Measurements from ENCODE around the gene IL17F.
"Not testable (repeated sequence)": the region's sequence is repeated elsewhere in the genome, so short reads cannot be mapped to it uniquely, and the experiment has no call there.

The IL17F gene

DNA sequence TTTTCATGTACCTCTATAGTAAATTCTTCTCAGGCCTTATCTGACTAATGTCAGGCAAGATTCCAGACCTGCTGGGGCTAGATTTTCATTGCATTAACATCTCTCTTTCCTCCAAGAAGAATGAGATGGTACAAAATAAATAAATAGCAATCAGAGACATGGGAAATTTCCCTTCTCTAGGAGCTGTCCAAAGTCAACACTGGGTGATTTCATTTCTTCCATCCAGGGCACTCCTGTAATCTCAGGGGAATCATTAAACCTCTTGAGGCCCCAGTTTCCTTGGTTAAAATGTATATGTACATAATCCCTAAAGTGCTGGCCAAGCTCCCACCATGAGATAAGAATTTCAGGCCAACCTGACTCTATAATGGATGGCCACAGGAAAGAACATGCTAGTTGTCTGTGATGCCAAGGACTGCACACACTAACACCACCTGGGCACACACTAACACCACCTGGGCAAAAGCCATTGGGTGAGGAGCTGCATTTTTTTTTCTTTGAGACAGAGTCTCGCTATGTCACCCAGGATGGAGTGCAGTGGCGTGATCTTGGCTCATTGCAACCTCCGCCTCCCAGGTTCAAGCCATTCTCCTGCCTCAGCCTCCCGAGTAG, 912 bp downstream of the IL17F start:
- no peak for DNase-seq (ENCODE audit: low read depth)

DNA sequence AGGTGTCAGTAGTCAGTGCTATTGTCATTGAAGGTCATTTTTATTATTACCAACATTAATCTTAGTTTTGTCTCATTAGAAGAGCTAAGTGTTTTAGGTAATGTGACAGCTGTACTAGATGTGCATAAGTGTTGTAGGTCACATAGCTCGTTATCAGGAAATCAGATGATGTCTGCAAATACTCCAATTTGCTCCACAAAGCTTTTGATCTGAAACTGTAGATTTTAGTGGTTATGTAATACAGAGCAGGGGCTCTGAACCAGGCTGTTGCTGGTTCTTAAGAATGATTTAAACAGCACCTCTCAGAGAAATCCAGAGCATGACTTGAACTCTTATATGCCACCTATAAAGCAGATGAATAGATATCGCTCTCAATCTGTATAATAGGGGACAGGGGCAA, 2.5 kb downstream of the IL17F start:
- no peak for DNase-seq (ENCODE audit: low read depth)

DNA sequence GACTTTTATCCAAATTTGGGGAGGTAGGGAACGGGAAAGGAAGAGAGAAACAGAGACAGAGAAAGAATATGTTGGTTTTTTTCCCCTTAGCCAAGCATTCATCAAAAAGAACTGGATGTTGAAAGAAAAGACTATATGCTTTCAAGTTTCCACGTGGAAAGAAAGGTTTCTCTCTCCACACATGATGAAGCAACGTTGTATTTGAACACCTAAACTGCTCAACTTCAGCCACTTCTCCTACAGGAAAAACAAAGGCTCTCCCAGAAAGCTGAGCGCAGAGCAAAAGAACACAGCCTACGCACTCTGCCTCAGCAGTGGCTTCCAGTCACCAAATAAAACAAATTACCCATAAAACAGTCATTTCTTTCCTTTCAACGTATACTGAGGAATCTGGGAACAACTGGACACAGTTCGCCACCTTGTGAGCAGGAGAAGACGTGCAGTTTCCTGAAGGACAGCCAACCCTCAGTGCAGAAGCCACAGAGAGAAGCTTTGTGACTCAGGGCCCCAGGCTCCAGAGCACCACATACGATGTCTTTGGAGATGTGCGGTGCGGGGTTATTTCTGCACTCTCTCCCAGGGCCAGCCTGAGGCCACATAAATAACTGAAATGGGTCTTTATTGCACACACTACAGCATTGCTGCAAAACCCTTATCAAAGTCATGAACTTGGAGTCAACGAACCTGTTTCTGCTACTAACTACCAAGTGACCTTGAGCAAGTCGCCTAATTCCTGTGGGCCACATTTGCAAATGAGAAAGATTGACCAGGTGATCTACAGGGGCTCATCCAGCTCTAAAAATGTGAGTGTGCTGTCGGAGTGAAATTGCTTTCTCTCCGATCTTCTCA, 10.1 kb downstream of the IL17F start:
- DNase-seq (ENCODE audit: low read depth) = peak; percentile 44

DNA sequence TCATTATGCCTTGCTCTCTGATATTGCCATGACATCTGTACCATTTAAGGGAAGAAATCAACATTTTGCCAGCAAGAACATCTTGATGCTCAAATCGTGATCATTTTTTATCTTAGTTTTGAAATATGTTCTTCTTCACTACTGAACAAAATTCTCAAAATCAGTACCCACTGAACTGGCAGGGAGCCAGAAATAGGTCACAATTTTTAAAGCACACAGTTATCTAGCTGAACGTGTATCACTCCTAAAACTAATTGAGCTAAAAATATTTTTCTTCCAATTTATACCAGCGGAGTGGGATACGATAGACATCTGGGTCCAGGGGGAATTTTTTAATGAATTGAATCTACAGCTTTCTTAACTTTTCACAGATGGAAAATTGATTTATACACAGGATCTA, 11.3 kb downstream of the IL17F start:
- DNase-seq (ENCODE audit: low read depth) = no peak

DNA sequence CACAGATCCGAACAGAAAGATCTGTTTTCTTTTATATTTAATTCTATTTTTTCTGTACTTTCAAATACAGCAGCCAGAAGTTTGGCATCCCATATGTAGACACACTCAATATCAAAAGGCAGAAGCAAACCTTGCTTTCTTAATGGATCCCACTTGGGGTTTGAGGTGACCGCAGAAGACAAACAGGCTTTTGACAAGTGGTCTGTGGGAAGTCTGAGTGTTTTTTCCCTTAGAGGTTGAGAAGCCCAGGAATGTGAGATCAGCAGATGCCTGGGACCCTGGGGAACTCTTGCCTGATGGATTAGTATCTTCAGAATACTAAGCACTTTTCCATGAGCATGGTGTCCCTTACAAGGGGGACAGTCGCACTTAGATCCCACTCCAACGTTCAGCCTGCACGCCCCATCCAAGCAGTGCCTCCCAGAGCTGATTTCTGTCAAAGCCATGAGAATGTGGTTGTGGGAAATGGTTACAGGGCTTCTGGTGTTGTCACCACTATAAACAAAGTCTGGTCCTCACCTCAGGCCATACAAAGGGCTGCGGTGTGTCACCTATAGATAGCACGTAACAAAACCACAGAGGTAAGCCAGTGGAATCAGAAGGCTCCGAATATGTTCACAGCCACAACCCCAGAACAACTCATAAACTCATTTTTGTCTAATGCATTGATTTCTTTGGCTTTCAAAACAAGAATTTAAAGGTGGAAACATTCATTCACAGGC, 12.7 kb downstream of the IL17F start:
- DNase-seq (ENCODE audit: low read depth) = no peak

DNA sequence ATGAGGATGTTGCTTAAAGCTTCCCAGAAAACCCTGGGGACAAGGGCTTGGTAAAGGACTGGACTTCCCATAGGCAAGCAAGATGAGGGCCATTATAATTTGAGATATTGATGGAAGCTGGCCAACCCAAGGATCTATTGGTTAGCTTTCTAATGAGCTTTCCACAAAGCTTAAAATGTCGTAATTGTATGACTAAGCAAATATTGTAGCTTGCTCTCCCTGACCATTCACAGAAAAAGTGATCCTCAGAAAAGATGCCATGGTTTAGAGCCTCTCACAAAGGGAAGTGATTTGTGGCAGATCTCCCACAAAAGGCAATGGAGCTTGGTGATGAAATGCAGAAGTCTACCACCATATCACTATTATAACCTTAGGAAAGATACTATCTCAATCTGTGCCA, 13.6 kb downstream of the IL17F start:
- no peak for DNase-seq (ENCODE audit: low read depth)

DNA sequence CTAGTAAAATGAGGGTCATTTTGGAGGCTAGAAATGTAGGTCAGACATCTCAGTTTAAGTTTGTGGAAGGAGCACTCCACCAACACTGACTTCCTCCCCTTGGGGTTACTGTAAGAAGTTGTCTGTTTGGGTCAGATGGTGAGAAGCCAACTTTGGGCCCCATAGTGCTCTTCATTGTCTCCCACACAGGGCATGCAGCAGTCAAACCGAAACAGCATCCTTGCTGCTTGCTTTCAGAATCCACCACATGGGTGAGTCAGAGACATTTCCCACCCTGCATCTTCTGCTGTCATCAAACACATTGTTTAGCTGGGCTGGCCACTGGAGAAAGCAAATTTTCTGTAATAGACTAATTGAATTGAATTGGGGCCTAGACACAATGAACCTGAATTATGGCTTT, 16.8 kb downstream of the IL17F start:
- DNase-seq (ENCODE audit: low read depth) = no peak

DNA sequence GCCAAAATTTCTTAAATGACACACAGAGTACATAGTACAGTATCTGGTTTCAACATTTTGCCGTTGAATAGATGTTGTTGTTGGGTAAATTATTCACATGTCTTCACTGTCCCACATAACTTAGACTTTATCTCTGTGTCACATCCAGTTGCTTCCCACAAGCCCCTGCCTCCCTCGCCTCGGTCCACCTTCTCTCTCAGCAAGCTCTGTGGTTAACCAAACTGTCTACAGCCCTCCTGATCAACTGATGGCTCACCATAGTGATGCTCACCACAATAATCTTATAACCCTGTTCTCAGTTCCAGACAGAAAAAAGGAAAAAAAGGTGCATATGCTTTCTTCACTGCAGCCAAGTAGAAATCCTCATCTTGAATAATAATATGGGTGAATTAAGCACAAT, 23.0 kb downstream of the IL17F start:
- DNase-seq (ENCODE audit: low read depth) = no peak

DNA sequence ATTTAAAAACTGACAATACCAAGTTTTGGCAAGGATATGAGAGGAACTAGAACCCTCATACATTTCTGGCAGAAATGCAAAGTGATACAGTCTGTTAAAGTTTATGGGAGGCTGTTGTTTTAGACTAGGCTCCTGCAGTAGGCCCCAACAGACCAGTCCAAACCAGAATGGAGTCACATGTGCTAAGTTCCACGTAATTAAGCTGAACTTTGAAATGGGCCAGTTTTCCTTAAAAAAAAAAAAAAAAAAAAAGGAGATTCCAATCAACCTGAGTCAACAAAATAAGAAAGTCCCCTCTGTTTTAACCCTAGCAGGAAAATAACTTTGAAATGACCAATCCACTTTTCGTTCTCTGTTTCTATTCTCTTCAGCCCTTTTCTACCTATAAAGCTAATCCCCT, 26.5 kb downstream of the IL17F start:
- DNase-seq (ENCODE audit: low read depth) = no peak

DNA sequence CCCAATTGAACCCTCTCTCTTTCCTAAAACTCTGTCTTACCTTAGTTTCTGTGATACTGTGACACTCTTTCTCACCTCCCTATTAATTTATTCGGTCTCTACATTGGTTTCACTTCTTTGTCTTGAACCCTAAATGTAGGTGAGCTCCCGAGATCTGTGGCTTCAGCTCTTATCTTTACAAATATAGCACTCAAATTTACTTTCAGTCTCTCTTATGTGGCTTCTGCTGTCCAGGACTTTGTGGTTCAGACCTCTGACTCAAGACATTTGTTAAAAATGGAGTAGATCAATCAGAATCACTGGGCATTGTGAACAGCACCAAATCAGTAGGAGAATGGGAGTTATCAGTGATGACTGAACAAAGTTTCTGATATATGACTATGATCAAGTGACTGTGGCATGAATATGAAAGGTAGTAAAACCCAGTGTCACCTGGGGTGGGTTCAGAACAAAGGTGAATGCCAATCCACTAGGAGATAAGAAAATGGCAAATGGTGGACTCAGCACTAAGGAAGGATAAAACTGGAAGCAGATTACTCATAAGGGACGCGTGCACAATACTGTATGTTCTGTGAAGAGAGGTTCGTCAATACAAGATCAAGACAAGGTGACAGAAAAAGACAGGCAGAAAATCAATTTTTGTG, 27.2 kb downstream of the IL17F start:
- no peak for DNase-seq (ENCODE audit: low read depth)

DNA sequence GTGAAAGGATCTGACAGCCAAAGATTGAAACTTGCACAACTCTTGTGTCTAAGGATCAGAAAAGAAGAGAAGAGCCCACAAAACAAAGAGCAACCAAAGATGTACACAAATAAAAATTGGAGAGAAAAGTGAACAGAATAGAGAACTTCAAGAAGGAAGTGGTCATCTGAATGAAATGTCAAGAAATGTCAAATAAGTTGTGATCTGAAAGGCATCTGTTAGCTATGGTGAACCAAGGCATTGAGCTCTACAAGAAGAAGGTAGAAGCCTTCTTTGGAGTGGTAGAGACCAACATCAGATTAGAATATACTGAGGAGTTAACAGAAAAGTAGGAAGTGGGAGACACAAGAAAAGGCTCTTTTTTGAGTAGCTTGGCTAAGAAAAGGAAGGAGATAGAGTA, 28.5 kb downstream of the IL17F start:
- no peak for DNase-seq (ENCODE audit: low read depth)

DNA sequence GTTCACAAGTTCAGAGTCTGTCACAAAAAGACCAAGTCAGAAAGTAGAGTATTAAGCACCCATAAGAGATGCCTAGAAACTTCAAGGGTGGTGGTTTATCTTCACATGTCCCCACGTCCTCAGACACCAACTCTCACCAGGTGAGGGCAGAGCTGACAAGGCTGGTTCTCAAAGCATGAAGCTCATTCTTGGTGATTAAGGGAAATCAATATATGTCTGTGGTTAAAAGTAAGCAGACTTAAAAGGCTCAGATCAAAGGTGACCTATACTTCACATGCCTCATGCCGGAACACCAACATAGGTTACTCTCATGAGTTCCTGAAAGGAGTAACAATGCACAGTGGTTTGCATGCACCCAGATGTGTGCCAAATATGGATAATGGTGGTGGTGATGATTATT, 31.2 kb downstream of the IL17F start:
- DNase-seq (ENCODE audit: low read depth) = no peak

DNA sequence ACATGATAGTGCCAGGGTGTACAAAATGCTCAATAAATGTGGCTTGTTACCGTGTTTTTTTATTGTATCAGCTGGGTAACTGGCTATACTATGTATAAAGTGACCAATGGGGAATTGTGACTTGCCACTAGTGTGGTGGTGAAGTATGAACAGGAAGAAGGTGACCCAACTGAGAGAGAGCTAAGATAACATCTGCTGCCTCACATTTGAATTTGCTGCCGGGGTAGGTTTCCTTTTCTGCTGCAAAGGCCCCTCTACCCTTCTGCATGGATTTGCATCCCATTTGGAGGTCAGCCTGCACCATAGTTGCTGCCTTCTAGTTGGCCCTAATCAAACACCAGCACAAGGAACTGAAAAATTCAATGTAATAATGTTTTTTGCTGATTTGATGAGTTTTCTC, 34.1 kb downstream of the IL17F start:
- no peak for DNase-seq (ENCODE audit: low read depth)

DNA sequence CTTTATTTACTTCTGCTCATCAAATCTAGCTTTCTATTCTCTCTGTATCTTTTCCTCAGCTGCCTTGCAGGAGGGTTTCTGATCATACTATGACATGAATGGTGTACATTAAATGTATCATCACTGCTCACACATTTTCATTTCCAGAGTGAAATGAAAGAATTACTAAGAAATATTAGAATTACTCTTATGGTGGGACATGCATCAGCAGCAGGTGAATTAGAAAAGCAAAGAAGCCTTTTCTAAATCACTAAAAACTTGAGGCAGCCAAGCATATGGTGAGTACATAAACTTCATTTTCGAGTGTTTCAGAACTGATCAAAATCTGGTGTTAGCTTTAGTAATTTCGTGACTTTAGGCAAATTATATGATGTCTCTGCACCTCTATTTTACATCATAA, 34.5 kb downstream of the IL17F start:
- no peak for DNase-seq (ENCODE audit: low read depth)

DNA sequence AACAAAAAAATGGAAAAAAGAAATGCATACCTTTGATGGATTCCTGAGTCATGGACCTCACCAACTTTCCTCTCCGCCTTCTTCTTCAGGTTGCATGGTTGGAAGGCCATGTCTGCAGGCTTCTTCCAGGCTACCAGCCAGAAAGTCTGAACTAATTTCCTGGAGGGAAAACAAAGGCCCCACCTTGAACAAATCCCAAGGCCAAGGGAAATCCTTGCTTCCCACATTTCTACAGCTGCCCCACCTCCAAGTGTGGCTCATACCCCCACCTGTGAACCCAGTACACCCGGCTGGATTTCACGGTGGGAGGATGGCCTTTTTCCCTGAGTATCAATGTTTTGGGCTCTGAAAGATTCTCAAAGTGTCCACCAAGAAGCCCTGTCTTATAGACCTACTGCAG, 35.7 kb downstream of the IL17F start:
- no peak for DNase-seq (ENCODE audit: low read depth)

DNA sequence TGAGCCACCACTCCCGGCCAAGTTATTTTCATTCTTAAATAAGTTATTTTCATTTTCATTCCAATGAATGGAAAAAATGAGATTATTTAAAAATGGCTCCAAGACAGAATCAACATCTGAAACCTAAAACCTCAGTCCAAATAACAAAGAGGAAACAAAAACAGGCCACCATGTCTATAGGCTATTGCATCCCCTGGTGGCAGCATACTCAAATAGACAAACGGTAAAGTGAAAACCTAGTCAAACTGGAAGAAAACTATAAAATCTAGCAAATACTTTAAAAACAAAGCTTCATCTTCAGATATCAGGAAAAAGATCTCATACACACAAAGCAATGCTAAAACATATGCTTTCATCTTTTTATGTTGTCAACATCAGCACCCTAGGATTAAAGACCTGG, 37.2 kb downstream of the IL17F start:
- no peak for DNase-seq (ENCODE audit: low read depth)

DNA sequence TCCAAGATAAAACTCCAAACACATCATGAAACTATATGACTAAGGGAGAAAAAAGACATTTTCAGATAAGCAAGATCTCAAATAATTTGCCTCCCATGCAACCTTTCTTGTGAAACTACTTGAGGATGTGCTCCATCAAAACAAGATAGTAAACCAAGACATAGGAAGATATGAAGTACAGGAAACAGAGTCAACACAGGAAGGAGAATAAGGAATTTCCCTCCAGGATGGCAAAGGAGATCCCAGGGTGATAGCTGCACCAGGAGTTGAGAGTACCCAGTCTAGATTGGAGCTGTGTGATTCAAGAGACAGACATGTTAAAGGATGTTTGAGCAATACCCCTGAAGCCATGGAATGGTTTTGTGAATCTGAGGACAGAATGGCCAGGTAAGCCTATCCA, 42.8 kb downstream of the IL17F start:
- DNase-seq (ENCODE audit: low read depth) = no peak

DNA sequence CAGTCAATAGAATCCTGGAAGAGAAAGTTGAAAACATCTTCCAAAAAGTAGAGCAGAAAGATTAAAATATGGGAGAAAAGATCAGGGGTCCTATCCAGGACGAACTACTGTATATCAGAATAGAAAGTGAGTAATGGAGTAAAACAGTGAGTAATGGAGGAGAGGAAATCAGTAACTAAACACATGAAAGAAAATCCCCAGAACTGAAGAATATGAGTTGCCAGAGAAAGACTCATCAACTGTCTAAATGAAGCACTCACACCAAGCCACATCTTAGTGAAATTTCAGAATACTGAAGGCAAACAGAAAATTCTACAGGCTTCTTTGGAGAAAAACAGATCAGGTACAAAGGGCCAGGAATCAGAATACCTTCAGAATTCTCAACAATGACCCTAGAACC, 43.3 kb downstream of the IL17F start:
- no peak for DNase-seq (ENCODE audit: low read depth)

DNA sequence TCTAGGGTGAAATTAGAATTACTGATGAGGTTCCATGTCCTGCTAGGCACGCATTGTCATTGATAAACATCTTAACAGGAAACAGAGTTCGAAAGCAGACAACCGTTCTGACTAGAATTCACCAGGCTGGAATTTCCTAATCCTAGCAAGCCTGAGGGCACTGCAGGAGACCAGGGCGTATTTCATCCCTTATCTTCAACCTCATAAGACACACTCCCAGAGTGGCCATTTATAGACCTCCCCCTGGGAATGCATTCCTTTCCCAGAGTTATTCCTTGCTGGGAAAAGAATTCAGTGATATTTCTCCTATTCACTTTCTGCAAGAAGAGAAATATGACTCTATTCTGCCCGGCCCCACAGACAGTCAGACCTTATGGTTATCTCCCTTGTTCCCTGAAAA, 44.2 kb downstream of the IL17F start:
- DNase-seq (ENCODE audit: low read depth) = not testable (repeated sequence)

DNA sequence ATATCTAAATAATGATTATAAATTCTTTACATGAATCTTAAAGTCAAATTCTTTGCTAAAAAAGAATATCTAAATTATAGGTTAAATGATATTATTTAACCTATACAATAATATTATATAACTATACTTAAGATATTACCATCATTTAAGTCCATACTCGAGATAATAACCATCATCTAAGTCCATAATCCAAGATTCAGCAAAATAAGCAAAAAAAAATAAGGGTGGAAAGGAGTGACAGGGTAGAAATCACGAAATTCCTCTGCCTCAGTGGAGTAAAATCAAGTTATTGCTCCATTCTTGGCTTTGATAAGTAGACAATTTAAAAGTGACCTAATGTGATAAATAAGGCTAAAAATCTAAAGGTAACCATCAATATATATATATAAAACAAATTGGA, 48.4 kb downstream of the IL17F start:
- no peak for DNase-seq (ENCODE audit: low read depth)

DNA sequence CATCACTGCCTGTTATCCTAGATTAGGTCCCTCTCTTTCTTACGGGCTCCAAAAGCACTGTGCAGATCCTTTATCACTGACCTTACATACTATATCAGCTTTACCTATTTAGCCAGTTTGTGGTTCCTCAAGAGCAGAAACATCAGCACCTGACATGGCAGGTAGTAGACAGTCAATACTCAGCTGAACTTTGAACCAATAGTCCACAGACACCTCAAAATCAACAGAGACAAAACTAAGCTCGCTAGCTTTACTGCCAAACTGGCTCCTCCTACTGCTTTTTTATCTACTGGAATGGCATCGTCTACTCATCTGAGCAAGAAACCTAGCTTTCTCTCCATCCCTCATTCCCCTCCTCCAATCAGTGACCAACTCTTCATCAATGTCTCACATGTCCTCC, 52.5 kb downstream of the IL17F start:
- no peak for DNase-seq (ENCODE audit: low read depth)

DNA sequence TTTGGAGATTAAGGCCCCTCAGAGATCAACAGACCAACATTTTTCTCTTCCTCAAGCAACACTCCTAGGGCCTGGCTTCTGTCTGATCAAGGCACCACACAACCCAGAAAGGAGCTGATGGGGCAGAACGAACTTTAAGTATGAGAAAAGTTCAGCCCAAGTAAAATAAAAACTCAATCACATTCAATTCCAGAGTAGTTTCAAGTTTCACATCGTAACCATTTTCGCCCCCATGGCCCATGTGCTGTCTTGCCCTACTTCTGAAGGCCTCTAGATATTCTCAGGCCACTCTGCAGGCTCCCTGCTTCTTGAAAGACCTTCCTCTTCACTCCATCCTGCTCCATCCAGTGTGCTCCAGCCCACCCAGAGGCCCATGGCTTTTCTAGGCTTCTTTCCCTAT, 53.9 kb downstream of the IL17F start:
- no peak for DNase-seq (ENCODE audit: low read depth)

DNA sequence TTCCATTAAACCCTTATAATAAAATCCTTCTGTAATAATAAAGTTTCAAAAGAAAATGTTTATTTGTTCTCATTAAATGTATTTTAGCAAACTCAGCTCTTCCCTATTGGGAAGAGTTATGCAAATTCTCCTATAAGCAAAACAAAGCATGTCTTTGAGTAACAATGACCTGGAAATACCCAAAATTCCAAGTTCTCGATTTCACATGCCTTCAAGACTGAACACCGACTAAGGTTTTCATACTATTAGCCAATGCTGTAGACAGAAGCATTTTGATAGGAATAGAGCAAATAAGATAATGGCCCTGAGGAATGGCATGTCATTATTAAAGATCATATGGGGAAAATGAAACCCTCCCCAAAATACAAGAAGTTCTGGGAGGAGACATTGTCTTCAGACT, 54.3 kb downstream of the IL17F start:
- no peak for DNase-seq (ENCODE audit: low read depth)

All from HS-5 (cell line).